Erythroblast (primary cell): Measurements from ENCODE around the gene PLXNA2.

Experiments used
- GATA1 ChIP-seq: IDR thresholded peaks from 2 replicates; pipeline ENCODE4 v1.6.1; 2011; ENCODE audit warnings: low read depth, mild to moderate bottlenecking, control low read depth, low read length, moderate library complexity
- POLR2A ChIP-seq: IDR thresholded peaks from 2 replicates; pipeline ENCODE4 v1.6.1; 2011; ENCODE audit warnings: mild to moderate bottlenecking, low read length

DNA sequence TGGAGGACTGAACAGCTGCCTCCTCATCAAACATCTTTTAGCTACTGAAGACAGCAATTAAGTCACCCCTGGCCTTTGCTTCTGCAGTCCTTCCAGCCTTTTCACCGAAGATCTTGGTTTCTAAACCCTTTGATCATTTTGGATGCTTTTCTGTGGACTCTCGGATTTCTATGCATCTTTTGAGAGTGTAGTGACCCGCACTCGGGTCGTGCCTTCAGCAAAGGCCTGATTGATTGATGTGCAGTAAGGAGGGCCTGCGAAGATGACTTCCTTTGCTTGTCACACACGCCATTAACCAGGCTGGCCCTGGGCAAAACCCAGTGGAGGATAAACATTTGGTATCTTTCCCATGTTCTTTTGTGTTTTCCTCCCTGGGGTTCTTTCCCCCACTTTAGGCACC, 175.8 kb downstream of the PLXNA2 start:
- no peak for TF ChIP-seq POLR2A
- no peak for TF ChIP-seq GATA1
